Measurements from ENCODE around the gene PTX3.

Gene PTX3

DNA sequence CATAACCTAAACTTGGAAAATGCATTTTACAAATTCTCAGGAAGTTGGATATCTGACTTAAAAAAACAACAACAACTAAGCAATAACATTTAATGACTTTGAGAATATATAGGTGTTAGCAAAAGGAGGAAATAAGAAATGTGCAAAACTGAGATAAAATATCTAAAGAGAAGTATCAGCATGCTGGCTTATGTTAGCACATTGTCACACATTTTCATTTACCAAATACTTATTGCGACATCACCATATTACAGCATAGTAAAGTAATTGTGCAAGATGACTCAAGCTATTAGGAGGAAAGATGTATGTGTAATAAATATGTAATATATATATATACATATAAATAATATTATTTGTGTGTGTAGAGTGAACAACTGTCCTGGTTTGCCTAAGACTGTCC, 9.2 kb downstream of the PTX3 start:
- Mint-ChIP-seq H3K4me1 (ENCODE audit: low read depth) (no peaks in the 10 kb centered on the region), H3K36me3 (ENCODE audit: low read depth) (no peaks in the 10 kb centered on the region), H3K9me3 (no peaks in the 10 kb centered on the region), H3K27ac (no peak overlapping the region), H3K4me3 (no peak overlapping the region), H3K27me3 (no peaks in the 10 kb centered on the region)

DNA sequence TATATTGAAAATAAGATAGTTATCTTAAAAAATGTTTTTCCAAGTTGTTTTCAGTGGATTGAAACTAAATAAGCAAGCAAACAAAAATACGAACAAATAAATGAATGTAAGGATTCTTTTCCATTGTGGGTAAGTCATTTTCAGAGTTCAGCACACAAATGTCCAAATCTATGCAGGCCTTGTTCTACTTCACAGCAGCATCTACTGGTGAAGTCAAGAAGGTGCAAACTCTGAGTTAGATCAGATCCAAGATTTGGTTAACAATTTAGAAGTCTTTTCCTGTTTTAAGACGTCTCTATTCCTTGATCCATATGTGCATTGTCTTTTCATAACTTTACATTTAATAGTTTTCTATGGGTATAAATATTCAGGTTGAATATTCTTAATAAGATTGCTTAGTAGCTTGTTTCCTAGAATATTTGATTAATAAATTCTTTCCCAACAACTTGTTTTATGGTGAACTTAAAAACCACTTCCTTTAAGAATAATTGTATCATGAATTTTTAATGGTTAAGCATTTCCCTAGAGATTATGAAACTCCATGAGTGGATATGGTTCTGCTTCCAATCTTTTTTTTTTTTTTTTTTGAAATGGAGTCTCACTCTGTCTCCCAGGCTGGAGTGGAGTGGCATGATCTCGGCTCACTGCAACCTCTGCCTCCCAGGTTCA, 10.5 kb downstream of the PTX3 start:
- Mint-ChIP-seq H3K27ac (no peak overlapping the region), H3K27me3 (no peaks in the 10 kb centered on the region), H3K36me3 (ENCODE audit: low read depth) (no peaks in the 10 kb centered on the region), H3K4me3 (no peak overlapping the region), H3K4me1 (ENCODE audit: low read depth) (no peaks in the 10 kb centered on the region), H3K9me3 (no peaks in the 10 kb centered on the region)

DNA sequence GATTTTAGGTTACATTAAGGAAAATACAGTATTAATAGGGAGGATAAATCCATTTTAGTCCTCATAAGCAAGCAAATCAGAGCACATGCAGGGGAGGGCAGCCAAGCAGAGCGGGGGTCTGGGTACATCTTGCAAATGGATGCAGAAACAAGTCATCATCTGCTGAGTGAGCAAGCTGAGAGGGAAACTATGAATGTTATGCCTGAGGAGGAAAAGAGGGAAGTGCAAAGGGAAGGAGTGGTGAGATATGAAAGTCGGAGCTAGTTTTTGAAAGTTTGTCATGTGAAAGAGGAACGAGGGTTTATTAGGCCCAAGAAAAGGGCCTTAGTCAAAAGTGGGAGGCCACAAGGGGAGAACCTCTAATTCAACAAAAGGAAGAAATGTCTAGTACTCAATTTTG, 15.4 kb downstream of the PTX3 start:
- Mint-ChIP-seq H3K9me3 (no peaks in the 10 kb centered on the region), H3K27me3 (no peaks in the 10 kb centered on the region), H3K36me3 (ENCODE audit: low read depth) (no peaks in the 10 kb centered on the region), H3K27ac (no peak overlapping the region), H3K4me3 (no peak overlapping the region), H3K4me1 (ENCODE audit: low read depth) (no peaks in the 10 kb centered on the region)

DNA sequence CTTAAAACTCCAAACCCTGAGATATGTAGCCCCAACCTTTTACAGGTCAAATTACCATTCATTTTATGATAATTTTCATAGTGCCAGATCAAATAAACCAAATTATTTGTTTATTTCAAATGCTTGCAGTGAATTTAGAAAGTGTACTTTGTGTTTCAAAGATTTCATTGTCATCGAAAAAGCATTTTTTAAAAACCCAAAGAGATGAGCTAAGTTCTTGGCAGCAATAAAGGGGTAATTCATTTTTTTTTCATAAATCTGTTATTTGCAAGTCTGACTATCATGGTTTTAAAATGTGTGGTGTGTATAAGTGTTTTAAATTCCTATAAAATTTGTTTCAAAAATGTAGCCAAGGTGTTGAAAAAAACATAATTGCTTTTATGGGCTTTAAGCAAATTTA, 17.2 kb downstream of the PTX3 start:
- H3K36me3 Mint-ChIP-seq (ENCODE audit: low read depth), result no peaks in the 10 kb centered on the region
- no peaks in the 10 kb centered on the region for H3K9me3 Mint-ChIP-seq
- no peaks in the 10 kb centered on the region for H3K4me1 Mint-ChIP-seq (ENCODE audit: low read depth)
- H3K27me3 Mint-ChIP-seq, result no peaks in the 10 kb centered on the region
- H3K4me3 Mint-ChIP-seq, result no peak overlapping the region
- H3K27ac Mint-ChIP-seq, result no peak overlapping the region

DNA sequence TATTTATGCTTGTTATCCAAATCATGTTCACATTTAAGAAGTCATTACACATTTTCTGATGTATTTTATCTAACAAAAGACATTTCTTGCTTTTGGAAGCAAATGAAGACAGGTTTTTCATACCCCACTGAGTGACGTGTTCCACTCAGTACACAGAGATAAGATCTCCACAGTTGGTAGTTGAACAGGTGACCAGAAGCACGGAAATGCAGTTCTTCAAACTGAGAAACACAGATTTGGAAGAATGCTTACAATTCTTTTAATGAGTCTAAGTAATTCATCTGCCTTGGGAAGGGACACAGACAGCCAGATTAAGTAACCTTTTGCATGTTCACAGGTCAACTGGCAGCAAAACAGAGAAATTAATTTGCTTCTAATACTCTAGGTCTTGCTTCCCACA, 23.1 kb downstream of the PTX3 start:
- no peaks in the 10 kb centered on the region for H3K36me3 Mint-ChIP-seq (ENCODE audit: low read depth)
- H3K27ac Mint-ChIP-seq, result no peak overlapping the region
- peaks cover 9% of the 10 kb centered on the region for H3K27me3 Mint-ChIP-seq
- H3K4me3 Mint-ChIP-seq, result no peak overlapping the region
- H3K9me3 Mint-ChIP-seq, result no peaks in the 10 kb centered on the region
- H3K4me1 Mint-ChIP-seq (ENCODE audit: low read depth), result no peaks in the 10 kb centered on the region

DNA sequence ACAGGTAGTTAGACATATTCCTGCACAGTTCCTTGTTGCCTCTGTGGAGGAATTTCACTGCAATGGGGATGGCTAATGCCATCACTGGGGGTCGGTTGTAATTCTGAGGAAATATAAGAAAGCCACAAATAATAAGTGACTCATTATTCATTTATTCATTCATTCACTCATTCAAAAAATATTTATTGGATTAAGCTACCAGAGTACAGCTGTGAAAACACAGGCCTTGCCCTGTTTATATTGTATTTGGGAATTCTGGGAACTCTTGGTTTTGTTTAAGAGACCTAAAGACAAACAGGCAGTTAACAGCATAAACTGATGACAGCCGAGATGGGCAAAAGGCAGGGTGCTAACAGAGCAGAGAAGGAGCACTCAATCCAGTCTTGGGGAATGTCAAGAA, 23.6 kb downstream of the PTX3 start:
- H3K9me3 Mint-ChIP-seq, result no peaks in the 10 kb centered on the region
- peaks cover 9% of the 10 kb centered on the region for H3K27me3 Mint-ChIP-seq
- H3K36me3 Mint-ChIP-seq (ENCODE audit: low read depth), result no peaks in the 10 kb centered on the region
- no peak overlapping the region for H3K27ac Mint-ChIP-seq
- no peak overlapping the region for H3K4me3 Mint-ChIP-seq
- no peaks in the 10 kb centered on the region for H3K4me1 Mint-ChIP-seq (ENCODE audit: low read depth)

DNA sequence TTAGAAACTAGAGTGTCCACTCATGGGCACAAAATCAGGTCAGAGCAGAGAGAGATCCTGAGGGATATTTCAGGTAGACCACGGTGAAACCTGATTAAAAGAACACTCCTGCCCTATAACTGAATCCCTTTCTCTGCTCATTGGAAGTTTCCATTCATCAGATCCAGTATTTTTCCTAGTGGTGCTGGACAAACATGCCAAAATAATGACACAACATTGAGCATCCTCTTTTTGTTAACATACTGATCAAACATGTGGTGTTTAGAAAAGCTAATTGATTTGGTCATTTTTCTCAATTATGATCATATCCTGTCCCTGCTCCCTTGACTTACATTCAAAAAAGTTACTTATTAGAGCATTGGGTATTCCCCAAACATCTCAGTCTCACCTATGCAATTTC, 27.2 kb downstream of the PTX3 start:
- Mint-ChIP-seq H3K27ac (no peak overlapping the region), H3K9me3 (no peaks in the 10 kb centered on the region), H3K27me3 (peaks cover 9% of the 10 kb centered on the region), H3K36me3 (ENCODE audit: low read depth) (no peaks in the 10 kb centered on the region), H3K4me3 (no peak overlapping the region), H3K4me1 (ENCODE audit: low read depth) (no peaks in the 10 kb centered on the region)

DNA sequence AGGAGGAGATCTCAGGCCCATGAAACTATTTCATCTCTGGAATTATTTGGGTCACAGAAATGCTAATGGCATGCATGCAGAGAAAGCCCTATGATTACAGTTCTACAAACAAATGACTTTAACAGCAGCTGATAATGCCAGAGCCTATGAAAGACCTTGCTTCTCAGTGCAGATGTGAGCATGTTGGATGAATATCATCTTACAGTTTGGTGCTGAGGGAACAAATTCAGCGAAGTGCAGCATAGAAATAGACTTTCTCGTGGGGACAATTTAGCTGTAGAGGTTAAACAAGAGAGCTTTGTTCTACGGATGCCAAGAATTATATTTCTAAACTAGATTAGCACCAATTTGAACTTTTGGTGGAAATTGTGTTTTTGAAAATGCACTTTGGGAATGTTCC, 27.7 kb downstream of the PTX3 start:
- Mint-ChIP-seq H3K27ac (no peak overlapping the region), H3K4me3 (no peak overlapping the region), H3K4me1 (ENCODE audit: low read depth) (no peaks in the 10 kb centered on the region), H3K9me3 (no peaks in the 10 kb centered on the region), H3K36me3 (ENCODE audit: low read depth) (no peaks in the 10 kb centered on the region), H3K27me3 (peaks cover 9% of the 10 kb centered on the region)

DNA sequence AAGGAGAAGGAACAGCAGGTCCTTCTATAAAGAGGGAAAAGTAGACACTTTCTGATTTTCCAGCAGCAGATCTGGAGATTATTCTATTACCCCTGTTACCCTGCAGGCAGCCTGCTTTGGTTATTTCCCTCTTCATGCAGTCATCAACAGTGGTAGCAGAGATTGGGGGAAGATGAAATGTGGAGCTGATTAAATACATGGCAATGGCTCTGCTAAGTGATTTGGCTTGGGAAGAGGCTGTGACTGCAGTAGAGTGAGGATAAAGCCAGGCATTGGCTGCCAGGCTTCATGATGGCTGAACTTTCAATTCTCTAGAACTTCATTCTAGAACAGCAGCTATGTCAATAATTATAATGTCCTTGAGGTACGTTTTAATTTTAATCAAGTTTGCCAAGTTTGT, 29.1 kb downstream of the PTX3 start:
- Mint-ChIP-seq H3K27me3 (peaks cover 5% of the 10 kb centered on the region), H3K4me3 (no peak overlapping the region)

DNA sequence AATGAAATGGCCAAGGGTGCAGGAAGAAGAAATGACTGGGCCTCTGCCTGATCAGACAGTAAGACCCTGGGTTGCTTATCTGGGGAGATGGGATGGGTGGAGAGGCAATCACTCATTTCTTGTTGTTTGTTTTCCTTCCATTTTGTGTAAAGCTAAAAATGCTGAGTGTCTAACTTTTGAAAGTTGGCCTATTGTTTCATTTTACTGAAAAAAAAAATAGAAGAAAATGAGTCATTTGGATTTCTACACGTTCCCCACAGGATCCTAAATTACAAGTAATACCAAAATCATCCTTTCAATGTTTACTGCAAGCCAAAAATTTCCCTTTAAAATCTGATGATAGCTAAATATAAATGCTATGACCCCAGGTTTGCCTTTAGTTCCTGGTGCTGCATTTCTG, 30.6 kb downstream of the PTX3 start:
- no peaks in the 10 kb centered on the region for H3K9me3 Mint-ChIP-seq
- no peak overlapping the region for H3K4me3 Mint-ChIP-seq
- H3K36me3 Mint-ChIP-seq (ENCODE audit: low read depth), result no peaks in the 10 kb centered on the region
- H3K4me1 Mint-ChIP-seq (ENCODE audit: low read depth), result no peaks in the 10 kb centered on the region
- no peak overlapping the region for H3K27ac Mint-ChIP-seq
- no peaks in the 10 kb centered on the region for H3K27me3 Mint-ChIP-seq

More for the DNA sequence above, 29.1 kb downstream of the PTX3 start:
- no peaks in the 10 kb centered on the region for H3K4me1 Mint-ChIP-seq (ENCODE audit: low read depth)
- H3K36me3 Mint-ChIP-seq (ENCODE audit: low read depth), result no peaks in the 10 kb centered on the region
- H3K27ac Mint-ChIP-seq, result no peak overlapping the region
- H3K9me3 Mint-ChIP-seq, result no peaks in the 10 kb centered on the region

DNA sequence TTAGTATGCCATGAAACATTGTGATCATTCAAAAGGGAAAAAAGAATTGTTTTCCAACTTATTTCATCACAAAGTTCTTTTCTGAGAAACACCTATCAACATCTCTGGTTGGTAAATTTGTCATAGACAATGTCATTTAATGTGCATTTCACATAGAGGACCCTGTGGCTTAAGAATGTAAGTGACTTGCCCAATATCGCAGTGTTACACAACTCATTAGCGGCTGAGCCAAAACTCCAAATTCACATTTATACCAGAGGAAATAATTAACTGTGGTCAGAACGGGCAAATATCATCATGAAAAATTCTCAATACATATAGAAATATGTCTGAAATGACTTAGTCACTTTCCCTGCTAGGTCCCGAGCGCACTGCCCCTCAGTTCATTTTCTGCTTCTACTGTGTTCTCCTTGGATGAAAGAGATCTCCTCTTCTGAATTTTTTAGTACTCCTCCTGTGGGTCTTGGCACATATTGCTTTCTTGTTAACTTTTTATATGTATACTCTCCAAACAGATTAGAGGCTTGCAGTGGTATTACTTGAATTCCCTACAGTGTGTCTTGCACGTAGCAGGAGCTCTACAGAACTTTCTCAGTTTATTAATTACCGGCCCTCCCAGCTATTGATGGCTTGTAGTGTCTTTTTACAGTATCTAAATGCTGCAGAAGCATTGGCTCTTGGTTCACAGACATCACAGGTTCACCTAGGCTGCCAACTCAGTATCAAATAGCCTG, 33.1 kb downstream of the PTX3 start:
- Mint-ChIP-seq H3K4me1 (ENCODE audit: low read depth) (no peaks in the 10 kb centered on the region), H3K27me3 (no peaks in the 10 kb centered on the region), H3K36me3 (ENCODE audit: low read depth) (no peaks in the 10 kb centered on the region), H3K4me3 (no peak overlapping the region), H3K9me3 (no peaks in the 10 kb centered on the region), H3K27ac (no peak overlapping the region)

DNA sequence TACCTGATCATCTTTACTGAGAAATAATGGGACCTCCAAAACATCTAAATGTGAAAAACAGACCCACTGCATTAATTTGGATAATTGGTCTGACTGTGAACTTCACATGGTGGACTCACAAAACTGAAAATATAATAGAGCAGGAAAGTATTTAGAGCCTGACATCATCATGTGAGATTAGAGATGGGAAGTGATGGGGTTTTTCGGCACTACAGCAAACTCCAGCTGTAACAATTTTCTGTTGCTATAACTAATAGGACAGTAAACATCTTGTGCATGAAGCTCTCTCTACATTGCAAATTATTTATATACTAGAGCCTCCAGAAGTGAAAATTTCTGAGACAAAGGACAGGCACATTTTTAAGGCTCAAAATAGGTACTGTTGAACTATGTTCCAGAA, 34.4 kb downstream of the PTX3 start:
- no peak overlapping the region for H3K4me3 Mint-ChIP-seq
- no peaks in the 10 kb centered on the region for H3K9me3 Mint-ChIP-seq
- H3K27me3 Mint-ChIP-seq, result no peaks in the 10 kb centered on the region
- no peak overlapping the region for H3K27ac Mint-ChIP-seq
- no peaks in the 10 kb centered on the region for H3K36me3 Mint-ChIP-seq (ENCODE audit: low read depth)
- no peaks in the 10 kb centered on the region for H3K4me1 Mint-ChIP-seq (ENCODE audit: low read depth)

DNA sequence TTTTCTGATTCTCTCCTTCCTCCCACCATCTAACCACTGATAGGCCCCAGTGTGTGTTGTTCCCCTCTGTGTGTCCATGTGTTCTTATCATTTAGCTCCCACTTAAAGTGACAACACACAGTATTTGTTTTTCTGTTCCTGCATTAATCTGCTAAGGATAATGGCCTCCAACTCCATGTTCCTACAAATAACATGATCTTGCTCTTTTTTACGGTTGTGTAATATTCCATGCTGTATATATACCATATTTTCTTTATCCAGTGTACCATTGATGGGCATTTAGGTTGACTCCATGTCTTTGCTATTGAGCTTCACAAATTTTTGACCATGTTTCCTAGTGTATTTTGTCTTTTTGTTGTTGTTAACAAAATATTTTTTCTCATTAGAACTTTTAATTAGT, 36.0 kb downstream of the PTX3 start:
- H3K9me3 Mint-ChIP-seq, result no peaks in the 10 kb centered on the region
- no peaks in the 10 kb centered on the region for H3K27me3 Mint-ChIP-seq
- H3K36me3 Mint-ChIP-seq (ENCODE audit: low read depth), result no peaks in the 10 kb centered on the region
- no peaks in the 10 kb centered on the region for H3K4me1 Mint-ChIP-seq (ENCODE audit: low read depth)
- no peak overlapping the region for H3K4me3 Mint-ChIP-seq
- no peak overlapping the region for H3K27ac Mint-ChIP-seq

DNA sequence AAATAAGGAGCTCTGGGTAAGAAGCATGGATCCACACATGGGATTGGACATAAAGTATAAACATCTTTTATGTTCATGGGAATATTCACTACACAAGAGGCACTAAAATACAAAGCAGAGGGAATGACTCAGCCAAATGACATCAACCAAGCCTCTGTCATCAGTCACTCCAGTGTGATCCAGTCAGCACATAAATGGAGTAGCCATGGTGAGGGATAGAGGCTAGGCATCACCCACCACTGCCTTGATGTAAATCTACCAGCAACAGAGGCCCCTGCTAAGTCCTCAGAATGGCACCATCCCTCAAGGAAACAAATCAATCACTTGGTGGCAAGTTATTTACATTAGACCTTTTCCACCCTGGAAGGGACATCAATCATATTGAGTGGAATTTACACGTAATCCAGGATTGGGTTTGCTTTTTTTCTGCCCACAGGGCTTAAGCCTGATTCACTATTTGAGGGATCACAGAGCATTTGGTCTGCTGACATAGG, 39.3 kb downstream of the PTX3 start:
- no peaks in the 10 kb centered on the region for H3K9me3 Mint-ChIP-seq
- H3K4me1 Mint-ChIP-seq (ENCODE audit: low read depth), result no peaks in the 10 kb centered on the region
- peaks cover 7% of the 10 kb centered on the region for H3K27me3 Mint-ChIP-seq
- no peak overlapping the region for H3K4me3 Mint-ChIP-seq
- H3K27ac Mint-ChIP-seq, result no peak overlapping the region
- H3K36me3 Mint-ChIP-seq (ENCODE audit: low read depth), result no peaks in the 10 kb centered on the region

DNA sequence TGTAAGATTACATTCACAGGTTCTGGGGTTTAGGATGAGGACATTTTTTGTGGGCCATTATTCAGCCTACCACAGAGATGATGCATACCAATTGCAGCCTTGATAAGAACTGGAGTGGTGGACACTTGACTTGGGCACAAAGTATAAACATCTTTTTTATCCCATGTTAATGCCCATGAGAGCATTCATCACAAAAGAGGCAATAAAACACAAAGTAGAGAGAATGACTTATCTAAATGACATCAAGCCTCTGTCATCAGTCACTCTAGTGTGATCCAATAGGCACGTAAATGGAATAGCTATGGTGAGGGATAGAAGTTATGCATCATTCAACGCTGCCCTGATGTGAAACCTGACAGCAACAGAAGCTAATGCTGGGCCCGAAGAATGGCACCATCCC, 40.8 kb downstream of the PTX3 start:
- H3K4me3 Mint-ChIP-seq, result no peak overlapping the region
- no peaks in the 10 kb centered on the region for H3K9me3 Mint-ChIP-seq
- H3K36me3 Mint-ChIP-seq (ENCODE audit: low read depth), result no peaks in the 10 kb centered on the region
- H3K27me3 Mint-ChIP-seq, result peaks cover 8% of the 10 kb centered on the region
- no peaks in the 10 kb centered on the region for H3K4me1 Mint-ChIP-seq (ENCODE audit: low read depth)
- no peak overlapping the region for H3K27ac Mint-ChIP-seq
